Measurements from ENCODE around the gene FOCAD.

FOCAD gene

GRCh38 chr9:20713172-20713571, 29.1 kb downstream of the FOCAD start:
- DNase-seq (ENCODE audit: extremely low read depth, low read depth) = no peak
- TF ChIP-seq CTCF (IDR thresholded peaks at IDR 0.05; ENCODE audit: low read depth, low read length) = no peak

- no peak for DNase-seq (ENCODE audit: extremely low read depth, low read depth)
- no peak for TF ChIP-seq CTCF (IDR thresholded peaks at IDR 0.05; ENCODE audit: low read depth, low read length)
These were observed 30.7 kb downstream of the FOCAD start for GRCh38 chr9:20714442-20715415.

- DNase-seq (ENCODE audit: extremely low read depth, low read depth) = no peak
- no peak for TF ChIP-seq CTCF (IDR thresholded peaks at IDR 0.05; ENCODE audit: low read depth, low read length)
These were observed 38.2 kb downstream of the FOCAD start for GRCh38 chr9:20722221-20722620.

- no peak for DNase-seq (ENCODE audit: extremely low read depth, low read depth)
- TF ChIP-seq CTCF (IDR thresholded peaks at IDR 0.05; ENCODE audit: low read depth, low read length) = no peak
These were observed 41.6 kb downstream of the FOCAD start for GRCh38 chr9:20725675-20726074.

GRCh38 chr9:20726144-20726543, 42.1 kb downstream of the FOCAD start:
- no peak for DNase-seq (ENCODE audit: extremely low read depth, low read depth)
- TF ChIP-seq CTCF (IDR thresholded peaks at IDR 0.05; ENCODE audit: low read depth, low read length) = no peak

- no peak for TF ChIP-seq CTCF (IDR thresholded peaks at IDR 0.05; ENCODE audit: low read depth, low read length)
- no peak for DNase-seq (ENCODE audit: extremely low read depth, low read depth)
These were observed 44.6 kb downstream of the FOCAD start for GRCh38 chr9:20728493-20729220.

GRCh38 chr9:20729523-20729922, 45.5 kb downstream of the FOCAD start:
- no peak for DNase-seq (ENCODE audit: extremely low read depth, low read depth)

More at GRCh38 chr9:20729523-20729922, 45.5 kb downstream of the FOCAD start:
- TF ChIP-seq CTCF (IDR thresholded peaks at IDR 0.05; ENCODE audit: low read depth, low read length) = no peak
